GM21381 (cell line): Measurements from ENCODE around the gene ROBO2.

ENCODE experiments used
- ATAC-seq: cut with Tn5 transposase; IDR thresholded peaks from one replicate; pipeline ENCODE4 v1.9.1; 2021; ENCODE audit warnings: mild to moderate bottlenecking, moderate library complexity; ENCODE audit not compliant: unreplicated experiment

Gene ROBO2

DNA sequence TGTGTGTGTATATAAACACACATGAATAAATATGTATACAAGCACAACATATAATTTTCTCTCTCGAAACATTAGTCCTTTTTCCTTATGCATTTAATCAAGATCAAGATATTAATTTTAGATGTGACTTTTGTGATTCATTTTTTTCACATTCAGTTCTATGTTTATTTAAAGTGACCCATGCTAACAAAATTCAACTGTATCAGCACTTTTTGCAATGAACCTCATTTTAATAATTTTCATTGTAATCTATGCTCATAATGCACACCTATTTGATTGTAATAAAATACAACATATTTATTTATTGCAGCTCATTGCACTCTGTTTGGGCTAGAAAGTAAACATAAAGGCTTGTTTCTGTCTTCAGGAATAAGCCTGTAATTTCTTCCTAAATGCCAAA, 586.3 kb downstream of the ROBO2 start:
- ATAC-seq: no peak

DNA sequence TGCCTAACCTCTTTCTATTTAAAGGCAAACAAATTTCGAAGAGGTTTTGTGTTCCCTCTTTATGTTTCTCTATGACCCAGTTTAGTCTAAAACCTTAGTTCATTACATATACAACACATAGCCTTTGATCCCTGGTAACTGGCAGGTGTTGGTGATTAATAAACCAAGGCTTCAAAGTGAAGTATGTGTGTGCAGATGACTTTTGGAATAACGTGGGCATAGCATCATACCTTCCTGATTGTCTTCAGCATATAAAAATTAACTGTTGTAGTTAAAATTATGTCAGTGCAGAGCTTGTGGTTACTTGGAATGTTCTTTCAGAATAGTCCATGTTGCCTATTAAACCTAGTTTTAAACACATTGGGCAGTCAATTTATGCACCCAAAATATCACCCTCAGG, 608.3 kb downstream of the ROBO2 start:
- ATAC-seq: no peak

DNA sequence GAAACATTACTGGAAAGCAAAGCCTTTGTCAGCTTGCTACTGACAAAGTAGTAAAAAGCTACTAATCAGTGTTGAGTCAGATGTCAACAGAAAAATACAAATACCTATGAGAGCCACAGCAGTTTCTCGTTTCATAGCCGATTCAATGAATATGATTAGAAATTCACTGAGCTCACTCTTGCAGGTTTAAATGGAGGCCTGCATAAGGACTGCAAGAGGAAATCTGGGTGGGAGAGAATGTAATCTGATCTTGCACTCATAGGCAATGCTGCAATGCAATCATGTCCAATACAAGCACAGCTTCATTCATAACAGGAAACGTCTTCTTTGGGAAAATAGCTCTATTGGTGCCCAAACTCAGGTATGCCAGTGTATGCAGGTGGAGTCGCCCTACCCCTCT, 608.8 kb downstream of the ROBO2 start:
- no peak for ATAC-seq

DNA sequence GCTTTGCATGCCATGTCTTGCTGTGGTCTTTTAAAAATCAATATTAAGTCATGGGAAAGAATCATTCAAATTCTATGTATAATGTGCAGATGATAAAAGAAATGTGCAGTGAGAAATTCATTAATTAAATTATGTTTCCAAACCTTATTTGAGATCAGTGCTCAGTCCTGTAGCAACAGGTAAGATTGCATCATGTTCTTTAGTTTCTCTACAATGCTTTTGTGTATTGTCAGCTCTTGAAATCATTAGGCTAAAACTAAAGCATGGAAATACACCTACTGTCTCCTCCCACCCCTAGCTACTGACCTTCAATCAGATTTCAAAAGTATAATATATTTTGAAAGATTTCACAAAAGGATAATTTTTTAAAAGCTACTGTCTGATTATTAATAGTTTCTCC, 612.7 kb downstream of the ROBO2 start:
- no peak for ATAC-seq

DNA sequence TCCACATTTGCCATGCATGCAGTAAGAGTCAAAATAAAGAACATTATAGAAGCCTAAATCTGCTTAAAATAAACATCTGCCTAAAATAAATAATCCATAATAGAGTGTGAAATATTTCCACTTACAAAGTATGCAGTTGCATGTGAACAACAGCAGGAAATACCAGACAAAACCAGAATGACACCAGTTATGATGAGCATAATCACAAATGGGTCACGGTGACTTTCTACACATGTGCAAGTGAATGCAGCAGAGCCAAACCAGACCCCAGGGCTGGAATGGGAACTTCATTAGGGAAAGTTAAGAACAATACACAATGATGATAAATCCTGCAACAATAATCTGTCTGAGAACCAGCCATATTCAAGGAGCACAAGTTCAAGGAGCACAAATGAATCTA, 615.5 kb downstream of the ROBO2 start:
- no peak for ATAC-seq

DNA sequence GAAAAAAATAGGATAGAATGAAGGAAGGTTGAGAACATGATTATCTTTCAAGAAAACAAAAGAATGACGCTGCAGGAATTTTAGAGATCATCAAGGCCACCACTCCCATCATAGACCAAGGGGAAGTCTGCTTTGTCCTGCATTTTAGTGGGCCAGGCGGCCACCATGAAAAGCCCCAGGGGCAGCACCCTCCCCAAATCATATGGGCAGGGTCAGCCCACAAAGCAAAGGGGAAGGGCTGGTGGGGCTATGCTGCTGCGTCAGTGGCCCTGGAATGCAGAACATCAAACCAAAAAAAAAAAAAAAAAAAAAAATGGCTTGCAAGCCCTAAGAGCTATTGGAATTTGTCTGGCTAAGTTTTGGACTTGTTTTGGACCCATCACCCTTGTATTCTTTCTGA, 620.8 kb downstream of the ROBO2 start:
- ATAC-seq: no peak

DNA sequence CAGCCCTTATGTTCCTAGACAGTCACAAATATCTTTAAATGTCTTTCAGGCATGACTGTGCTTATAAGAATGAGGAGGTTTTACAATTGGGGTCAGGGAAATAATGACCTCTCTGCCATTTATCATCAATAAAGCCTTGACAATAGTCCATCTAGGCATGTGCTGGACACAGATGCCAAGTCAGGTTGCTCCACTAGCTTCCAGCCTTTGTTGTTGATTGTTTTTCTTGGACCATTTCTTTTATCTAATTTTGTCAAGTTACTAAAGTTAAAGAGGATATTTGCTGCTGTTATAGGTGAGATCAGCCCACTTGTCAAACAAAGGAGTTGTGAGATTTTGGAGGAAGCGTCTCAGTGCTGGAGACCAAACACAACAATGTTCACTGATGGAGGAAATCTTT, 628.0 kb downstream of the ROBO2 start:
- ATAC-seq: no peak

DNA sequence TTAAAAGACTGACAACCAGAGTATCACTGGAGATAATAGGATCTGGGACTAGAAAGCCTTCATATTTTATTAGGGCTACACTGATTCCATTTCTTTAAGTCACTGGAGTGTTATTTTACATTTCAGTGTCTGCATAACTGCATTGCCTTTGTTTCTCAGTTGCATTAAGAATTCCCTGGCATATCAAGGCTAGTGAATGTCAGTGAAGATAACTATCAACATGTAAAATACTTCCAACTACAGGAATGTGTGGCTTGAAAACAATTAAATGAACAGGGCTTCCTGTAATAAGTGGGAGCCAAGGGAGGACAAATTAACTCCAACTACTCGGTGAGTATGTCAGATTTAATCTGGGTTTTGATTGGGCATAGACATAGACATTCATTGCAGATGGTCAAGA, 628.5 kb downstream of the ROBO2 start:
- ATAC-seq: no peak

DNA sequence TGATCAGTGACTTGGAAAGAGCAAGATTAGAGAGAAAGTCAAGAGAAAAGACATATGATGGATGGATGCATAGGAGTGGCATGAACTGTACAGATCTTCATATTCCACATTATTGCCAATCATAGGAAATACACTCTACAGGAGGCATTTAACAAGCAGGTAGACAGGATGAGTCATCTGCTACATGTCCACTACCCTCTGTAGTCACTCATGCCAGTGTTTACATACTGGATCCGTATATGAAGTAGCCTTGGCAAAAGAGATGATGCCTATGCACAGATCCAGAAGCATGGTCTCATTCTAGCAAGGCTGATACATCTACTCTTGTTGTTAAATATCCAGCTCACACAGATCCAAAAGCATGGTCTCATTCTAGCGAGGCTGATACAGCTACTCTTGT, 632.1 kb downstream of the ROBO2 start:
- ATAC-seq: no peak

DNA sequence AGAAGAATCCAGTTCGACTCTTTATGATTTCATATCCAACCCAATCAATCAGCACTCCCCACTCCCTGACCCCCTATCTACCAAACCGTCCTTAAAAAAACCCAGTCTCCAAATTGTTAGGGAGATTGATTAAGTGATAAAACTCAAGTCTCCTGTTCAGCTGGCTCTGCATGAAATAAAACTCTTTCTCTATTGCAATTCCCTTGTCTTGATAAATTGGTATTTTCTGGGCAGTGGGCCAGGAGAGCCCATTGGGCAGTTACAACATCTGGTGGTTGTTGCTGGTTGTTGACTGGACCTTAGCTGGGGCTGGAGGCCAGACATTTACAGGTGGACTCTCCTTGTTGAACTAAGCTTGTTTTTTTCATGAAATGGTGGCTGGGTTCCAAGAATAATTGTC, 642.3 kb downstream of the ROBO2 start:
- ATAC-seq: no peak

DNA sequence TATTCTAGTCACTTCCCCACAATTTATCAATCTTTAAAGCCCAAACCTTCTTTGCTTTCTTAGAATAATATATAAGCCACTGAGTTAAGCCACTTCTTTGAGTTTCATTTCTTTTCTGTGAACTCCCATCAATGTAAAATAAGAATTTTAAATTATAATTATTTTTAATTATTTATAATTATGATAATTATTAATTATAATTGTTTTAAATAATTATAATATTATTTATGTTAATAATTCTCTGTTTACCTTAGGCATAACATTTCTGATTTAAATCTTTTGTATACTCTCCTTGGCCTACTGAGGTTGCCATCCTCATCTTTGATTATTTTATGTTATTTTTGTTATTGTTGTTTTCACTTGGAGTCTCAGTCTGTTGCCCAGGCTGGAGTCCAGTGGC, 644.2 kb downstream of the ROBO2 start:
- ATAC-seq: no peak

DNA sequence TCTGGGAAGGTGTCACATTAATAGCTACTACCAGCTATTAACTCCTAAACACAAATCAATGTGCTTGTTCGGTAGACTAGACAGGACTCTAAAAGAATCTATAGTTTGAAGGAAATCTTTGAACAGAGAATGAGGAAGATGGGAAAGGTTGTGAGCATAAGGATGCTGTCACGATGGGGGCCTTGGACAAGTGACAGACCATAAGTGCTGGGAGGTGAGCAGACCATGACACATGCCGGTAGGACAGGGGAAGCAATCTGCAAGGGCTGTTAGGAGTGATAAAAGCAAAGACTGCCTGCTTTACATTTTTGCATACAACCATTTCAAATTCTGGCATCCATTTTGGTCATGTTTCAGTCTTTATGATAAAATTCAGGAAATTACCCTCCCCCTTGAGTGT, 645.8 kb downstream of the ROBO2 start:
- no peak for ATAC-seq

DNA sequence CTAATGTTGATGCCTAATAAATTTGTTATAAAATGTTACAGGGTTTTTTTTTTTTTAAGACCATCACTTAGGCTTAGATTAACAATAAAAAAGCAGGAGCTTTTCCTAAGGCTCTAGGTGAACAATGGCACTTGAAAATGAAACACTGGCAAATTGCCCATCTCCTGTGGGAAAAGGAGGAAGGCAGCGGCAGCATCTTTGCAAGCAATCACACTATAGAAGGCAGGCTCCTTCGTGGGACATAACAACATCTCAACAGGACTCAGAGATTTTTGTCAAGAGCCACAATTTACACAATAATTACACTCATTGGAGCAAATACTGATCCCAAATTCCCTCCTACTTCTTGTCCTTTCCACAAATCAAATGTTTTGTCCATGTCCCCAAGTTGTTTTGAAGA, 646.7 kb downstream of the ROBO2 start:
- no peak for ATAC-seq

DNA sequence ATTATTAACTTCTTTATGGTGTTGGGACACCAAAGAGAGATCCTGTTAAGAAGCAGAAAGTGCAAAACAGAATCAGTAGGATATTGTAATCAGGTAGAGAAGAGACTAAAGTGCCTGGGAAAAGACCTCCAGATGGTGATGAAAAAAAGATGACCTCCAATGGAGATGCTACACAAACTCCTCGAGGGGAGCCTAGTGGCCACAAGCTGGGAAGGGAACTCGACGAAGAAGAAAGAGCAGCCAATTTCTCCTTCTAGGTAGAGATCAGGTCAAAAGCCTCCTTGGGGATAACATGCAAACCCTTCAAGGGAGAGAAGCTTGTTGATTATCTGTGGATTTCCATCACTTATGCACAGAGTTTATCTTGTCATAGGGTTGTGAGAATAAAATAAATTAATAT, 647.6 kb downstream of the ROBO2 start:
- no peak for ATAC-seq

DNA sequence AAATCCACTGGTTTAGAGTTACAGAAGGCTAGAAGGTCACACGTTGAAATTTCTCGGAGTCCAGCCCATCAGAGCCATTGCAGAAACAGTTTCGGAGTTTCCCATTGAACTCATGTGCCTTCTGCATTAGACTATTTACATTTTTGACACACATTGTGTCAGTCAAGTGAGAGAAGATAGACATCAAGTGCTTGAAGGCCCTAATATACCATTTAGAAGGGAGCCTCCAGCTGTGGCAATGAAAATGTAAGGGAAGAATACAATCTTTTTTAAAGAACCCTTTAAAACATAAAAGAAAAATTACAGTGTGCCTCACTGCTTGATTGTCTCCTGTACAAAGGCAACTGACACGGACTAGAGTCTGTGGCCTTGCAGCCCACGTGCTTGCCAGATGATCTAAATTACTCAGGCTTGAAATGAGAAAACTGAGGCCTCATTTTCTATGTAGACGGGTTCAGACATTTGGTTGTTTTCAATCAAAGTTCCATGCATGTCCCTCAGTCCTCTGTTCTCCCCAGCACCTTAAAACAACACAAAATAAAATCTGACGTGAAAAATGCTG, 650.5 kb downstream of the ROBO2 start:
- ATAC-seq: no peak

DNA sequence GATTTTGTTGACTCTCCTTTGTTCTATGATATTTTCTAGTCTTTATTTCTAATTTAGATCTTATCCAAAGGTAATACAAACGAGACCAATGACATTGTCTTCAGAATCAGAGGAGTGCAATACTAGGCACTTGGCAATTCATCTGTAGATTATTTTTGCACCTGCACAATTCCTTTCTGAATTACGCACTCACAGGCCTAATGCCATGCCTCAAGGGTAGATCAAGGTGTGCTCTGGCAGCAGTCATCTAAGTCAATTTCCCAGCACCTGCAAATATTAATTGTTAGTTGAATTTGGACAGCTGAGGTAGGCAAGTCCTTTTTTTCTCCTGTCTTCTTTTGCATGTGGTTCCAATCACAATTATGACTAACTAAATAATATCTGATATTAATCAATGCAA, 653.2 kb downstream of the ROBO2 start:
- ATAC-seq: no peak

DNA sequence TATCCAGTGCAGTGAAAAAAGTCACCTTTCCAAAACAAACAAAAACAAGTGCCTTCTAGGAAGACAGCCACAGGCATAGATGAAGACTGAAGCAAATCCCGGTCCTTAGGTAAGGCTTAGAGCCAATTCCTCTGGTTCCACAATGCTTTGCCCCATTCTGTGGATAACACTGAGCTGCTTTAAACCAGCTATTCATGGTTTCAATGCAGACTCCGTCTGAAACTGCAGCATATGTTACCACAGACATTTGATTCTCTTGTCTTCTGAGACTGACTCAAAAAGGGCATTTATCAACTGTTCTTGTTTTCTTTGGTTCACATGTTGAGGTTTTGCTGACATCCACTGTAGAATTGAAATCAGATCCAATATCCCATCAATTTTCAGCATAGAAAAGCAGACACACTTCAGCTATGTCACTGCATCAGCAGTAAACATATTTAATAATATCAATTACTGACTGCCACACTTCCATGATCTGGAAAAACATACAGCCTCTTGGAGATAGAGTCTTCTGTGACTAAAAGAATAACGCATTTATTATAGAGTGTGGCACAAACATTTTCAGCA, 659.3 kb downstream of the ROBO2 start:
- ATAC-seq: no peak
